Stimulated activated naive CD8-positive, alpha-beta T cell treated with anti-CD3 and anti-CD28 coated beads, Interleukin-15, Interleukin-2, amounts not matched to agents 100 U/mL and 50 U/mL, for 24 hours (primary cell): ENCODE results near the gene MRPL40.
"Not testable (repeated sequence)": the region's sequence is repeated elsewhere in the genome, so short reads cannot be mapped to it uniquely, and the experiment has no call there.

Experiments
- ATAC-seq: fragments of 150-1000 bp; cut with Tn5 transposase; one replicate; pipeline ENCODE4 v1.10.0; 2021
- DNase-seq: peaks from one replicate; pipeline ENCODE4 v3.0.0; 2021

The MRPL40 gene

DNA sequence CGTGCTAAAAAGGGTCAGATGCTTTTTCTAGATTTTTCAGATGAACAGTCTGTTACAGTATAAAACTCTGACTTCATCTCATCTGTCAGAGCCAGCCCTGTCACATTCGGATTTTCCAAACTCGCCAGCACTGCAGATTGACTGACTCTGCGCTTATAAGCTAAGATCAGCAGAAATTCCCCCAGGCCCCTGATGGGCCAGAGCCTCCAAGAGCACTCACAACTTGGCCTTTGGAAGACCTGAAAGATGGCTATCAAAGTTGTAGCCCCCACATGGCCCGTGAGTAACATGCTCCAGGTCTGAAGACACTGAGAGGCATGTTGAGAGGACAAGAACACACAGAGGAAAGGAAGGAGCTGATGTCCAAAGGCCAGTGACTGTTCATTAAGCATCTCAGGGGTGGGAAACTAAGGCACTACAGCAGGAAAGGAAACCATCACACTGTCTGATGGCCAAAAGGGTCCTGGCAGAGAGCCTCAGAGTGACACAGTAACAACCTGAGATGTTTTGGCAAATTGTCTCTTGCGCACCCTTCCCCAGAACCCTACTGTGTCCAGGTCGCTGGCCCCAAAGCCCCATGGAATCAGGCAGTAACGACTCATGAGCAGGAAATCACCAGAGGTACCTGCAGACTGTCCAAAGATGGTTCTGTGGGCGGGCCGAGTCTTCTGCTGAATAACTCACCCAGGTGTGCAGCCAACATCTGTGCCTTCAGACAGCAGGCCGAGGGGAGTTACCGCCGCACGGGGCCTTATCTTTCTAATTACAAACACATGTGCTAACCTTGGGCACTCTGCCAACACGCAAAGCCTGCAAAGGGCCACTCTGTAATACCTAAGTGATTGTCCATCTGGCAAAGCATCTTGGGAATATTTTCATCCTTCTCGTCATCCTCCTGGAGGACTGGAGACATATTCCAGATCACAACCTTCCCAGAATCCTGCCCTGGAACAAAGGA lies 24.4 kb upstream of the MRPL40 start:
- no peak for DNase-seq
- no peak for ATAC-seq

DNA sequence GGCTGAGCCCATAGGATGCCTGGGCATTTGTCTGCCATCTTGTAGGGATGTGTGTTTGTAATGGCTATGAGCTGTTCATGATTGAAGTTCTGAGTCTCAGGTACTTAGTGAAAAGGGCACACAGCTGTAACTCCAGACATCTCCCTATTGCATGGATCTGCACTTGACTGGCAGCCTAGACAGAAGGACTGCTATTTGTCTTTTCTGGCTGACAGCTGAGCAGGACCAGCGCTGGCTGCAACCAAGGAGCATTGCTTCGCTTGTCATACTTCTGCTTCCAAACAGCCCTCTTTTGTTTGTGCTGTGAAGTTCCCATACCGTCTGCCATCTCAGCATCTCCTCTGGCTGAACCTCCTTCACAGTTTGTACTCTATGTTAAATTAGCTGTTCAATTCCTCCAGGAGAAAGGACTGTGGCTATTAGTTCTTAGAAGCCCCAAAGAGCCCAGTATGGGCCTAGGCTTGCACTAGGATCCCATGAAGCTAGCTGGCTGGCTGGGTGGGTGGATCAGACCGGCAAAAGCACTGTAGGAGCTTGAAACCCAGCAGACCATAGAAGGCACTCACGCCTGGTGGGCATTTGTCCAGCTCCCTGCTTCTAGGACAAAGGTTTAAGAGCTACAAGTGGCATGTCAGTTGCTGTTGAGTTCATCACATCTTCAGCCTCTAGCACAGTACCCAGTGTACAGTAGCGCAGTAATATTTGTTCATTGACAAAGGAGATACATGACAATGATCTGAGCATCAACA lies 21.2 kb upstream of the MRPL40 start:
- DNase-seq (no peak), ATAC-seq (no peak)

DNA sequence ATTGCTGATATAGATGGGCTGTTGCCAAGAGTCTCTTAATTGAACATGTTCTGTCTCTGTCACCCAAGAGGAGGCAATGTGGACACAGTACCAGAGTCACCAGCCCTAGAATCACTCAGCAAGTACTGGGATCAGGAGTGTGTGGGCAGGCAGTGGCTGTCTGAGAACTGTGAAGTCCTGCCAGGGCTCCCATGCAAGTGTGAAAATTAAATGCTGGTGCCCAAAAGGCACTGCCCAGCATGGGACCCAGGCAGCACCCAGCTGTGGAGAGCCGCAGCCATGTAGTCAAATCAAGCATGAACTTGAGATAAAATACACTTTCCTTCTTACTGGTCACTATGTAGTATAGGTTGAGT lies 20.7 kb upstream of the MRPL40 start:
- DNase-seq (no peak), ATAC-seq (no peak)

DNA sequence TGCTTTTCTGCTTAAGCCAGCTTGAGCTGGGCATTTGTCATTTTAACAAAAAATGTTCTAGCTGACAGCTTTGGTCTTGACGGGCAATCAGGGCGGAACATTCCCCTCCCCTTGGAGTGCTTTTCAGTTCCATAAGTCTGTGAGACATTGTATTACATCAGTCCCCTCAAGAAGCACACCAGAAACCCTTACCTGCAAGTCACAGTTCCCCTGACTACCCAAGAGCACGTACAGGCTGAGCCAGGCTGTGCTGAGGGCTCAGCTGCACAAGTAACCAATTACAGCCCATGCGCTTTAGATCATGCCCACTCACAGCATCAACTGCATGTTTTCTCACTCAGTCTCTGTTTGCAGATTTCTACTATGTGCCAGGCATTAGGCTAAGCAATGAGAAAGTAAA lies 19.9 kb upstream of the MRPL40 start:
- DNase-seq (no peak), ATAC-seq (no peak)

DNA sequence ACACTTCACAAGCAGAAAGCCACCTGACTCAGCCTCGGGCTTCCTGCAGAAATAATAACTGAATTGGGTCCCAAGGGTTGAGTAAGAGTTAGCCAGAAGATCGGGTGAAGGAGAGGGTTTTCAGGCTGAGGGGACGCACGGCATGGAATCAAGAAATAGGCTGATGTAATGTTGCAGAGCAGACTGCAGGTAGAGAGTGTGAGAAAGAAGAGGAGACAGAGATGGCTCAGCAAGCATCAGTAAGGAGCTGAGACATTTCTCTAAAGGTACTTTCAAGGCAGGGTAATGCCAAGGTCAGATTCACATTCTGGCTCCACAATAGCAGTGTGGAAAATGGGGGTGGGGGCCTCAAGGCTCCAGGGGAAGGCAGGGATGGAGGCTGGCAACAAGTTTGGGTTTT lies 19.4 kb upstream of the MRPL40 start:
- DNase-seq = no peak
- ATAC-seq = no peak

DNA sequence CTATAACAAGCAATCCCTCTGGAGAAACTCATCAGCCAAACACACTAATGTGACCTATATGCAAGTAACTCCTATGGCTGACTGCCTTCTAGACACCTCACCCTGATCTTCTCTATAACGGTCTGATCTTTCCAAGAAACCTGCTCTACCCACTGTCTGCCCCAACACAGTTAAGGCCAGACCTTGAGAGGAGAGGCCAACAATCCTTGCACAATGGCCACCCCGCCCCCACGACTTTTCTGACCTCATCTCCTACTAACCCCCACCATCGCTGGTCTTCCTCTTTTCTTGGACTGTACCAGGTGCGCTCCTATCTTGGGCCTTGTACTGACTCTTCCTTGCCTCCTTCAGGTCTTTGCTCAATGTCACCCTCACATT lies 13.3 kb upstream of the MRPL40 start:
- no peak for DNase-seq
- no peak for ATAC-seq

DNA sequence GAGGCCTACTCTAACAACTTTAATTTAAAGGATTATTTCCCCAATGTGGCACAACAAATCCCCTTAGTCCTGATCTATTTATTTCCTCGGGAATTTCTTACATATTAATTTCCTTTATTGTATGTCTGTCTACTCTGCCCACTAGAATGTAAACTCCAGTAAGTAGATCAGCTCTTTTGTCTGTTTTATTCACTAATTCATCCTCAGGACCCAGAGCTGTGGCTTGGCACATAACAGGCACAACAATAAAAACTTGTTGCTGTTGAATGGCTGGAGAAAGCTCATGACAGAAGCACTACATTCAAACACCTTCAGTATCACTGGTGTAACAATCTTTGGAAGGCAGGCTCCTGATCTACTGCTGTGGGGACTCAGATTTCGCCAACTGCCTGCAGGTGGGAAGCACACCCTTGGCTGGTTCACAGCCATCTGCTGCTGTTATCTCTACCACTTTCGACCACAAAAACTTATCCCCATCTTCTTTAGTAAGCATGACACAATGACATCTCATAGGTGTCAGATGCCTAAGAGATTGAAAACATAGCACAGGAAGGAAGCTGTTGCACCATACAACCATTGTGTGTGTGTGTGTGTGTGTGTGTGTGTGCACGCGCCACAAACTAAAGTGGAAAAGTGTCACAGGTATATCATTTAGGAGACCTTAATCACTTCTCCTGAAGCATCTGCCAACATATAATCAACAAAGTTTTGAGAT lies 12.7 kb upstream of the MRPL40 start:
- ATAC-seq (peak; percentile 94), DNase-seq (peak; percentile 41)

DNA sequence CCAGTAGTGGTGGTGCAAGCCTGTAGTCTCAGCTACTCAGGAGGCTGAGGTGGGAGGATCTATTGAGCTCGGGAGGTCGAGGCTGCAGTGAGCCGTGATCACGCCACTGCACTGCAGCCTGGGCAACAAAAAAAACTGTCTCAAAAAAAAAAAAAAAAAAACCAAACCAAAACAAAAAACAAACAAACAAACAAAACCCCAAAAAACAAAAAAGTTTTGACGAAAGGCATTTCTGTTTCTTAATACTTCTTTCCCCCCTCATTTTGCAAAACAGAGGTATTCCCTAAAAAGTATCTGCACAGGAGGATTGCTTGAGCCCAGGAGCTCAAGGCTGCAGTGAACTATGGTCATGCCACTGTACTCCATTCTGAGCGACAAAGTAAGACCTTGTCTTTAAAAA lies 12.0 kb upstream of the MRPL40 start:
- ATAC-seq = no peak
- DNase-seq = no peak

DNA sequence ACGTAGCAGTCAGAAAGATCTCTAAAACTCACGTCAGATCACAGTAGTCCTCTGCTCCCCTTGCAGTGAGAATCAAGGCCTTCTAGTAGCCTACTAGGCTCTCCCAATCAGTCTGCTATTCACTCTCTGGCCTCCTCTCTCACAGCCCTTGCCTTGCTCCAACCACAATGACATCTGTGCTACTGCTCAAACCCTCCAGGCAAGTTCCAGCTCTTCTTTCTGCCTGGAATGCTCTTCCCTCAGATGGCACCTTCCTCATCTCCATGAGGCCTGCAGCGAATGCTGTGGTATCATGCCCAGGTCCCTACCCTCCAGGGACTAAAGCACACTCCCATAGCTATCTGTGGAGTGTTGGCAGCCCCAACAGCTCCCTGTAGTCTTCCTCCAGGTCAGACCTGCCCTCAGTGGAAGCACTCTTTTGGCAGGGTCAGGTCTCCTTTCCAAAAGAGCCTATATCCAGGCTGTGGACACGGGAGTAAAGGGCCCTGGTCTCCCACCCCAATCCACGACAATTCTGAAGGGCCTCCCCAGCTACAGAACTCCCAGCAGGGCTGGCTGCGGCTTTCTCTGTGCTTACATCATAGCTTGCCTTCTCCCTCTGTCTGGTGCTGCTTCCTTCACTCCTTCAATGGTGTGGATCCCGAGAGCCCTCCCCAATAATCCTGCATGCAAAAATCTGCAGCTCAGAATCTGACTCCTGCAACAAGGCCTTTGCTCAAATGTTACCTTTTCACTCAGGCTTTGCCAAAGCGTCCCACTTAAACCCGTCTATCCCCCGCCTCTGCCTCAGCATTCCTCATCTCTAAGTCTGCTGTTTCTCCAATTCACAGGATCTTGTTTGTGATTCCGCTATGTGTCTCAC lies 9.7 kb upstream of the MRPL40 start:
- ATAC-seq (no peak), DNase-seq (no peak)

DNA sequence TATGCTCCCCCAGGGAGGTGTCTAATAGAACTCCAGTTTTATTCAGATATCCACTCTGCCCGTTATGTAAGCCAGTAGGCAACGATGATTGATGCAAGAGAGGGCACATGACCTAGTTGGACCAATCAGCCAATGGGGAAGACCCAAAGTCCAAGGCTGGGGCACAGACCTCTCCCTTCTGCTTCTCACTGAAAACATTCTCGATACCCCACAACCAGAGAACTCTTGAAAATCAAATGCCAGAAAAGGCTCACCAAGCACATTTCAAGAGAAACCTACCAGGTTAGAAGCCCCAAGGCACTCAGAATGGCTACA lies 8.2 kb upstream of the MRPL40 start:
- ATAC-seq (no peak), DNase-seq (no peak)

DNA sequence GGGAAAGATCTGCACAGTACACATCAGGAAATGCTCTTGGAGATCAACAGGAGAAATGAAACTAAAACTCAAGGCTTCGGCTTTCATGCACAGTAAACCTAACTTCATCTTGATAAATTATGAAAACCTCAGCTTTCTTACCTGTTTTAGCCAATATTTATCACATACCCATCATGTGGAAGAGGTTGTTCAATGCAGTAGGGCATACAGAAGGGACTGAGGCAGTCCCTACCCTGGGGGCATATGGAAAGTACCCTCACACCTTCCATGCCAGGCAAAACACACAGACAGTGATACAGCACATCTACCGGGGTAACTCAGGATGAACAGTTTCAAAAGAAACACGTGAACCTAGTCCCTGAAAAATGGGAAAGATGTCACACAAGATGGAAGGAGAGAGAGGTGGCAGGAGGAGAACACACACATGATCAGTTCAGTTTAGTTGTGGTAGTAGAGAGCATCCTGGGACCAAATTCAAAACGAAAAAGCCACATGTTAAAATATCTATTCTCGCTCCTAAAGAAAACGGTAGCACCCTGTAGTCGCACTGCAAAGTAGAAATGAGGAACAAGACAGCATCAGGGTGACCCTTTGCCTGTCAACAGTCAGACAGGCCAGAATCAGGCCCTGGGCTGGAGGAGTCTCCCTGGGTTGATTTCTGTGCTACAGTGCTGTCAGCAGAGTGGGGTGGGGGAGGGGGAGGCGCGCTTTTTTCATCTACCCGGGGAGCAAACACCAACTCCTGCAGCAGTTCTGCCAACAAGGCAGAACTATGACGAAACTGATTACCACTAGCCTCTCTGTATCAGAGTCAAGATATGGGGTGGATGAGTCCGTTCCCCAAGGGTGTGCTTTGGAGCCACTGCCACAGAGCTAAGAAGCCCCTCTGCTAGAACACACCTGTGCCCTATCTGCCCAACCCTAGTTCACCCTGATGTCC lies 2.1 kb upstream of the MRPL40 start:
- DNase-seq (peak; percentile 50), ATAC-seq (no peak)

DNA sequence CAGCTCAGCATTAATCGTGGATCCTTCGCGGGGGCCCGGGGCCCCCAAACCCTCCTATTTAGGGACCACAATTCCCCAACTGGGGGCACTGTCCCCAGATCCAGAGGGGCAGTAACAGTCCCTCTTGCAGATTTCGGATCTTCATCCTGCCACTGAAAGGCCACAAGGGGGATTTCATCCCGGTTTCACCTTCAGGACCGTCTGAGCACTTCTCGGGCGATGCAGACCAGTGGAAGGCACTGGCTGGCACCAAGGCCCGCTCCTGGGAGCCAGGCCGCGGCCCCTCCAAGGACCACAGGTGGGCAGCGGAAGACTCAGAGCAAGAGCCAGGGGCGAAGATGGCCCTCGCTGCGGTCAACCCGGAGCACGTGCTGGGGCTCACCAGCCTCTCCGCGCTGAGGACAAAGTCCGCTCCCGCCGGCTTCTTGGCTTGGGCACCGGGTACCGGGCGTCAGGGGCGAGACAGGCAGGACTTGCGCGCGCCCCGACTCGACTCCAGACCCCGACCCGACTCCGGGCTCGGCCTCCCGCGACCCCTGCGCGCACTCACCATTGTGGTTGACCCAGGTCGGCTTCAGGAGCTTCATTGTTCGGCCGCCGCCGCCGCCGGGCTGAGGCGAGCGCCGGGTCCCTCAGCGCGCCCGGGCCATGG lies 1.3 kb upstream of the MRPL40 start:
- DNase-seq (peak; percentile 51), ATAC-seq (no peak)

DNA sequence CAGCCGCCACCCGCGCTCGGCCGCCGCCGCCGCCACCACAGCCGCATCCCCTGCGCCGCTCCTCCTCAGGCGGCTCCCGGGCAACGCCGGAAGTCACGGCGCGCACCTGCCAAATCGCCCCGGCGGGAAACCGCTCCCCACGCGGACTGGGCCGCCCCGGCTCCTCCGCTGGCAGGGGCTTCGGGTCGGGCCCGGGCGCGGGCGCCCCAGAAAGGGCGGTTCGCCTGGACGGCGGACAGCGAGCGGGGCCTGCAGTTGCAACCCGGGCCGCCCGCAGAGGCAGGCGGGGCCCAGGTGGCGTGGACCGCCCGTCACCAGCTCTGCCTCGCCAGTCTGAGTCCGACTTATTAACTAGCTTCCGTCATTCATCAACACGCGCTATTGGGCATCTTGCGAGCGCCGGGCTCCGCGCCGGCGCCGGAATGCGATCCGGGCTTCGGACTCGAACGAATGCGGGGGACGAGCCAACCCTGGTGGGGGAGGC lies 654 bp upstream of the MRPL40 start, which contains the start of gene HIRA:
HIRA (minus strand) TSS at position 85 of the 484 bp plus-strand sequence. CDS start 257 bp downstream, outside the sequence.
- peak; percentile 60 for ATAC-seq
- DNase-seq = peak; percentile 91

DNA sequence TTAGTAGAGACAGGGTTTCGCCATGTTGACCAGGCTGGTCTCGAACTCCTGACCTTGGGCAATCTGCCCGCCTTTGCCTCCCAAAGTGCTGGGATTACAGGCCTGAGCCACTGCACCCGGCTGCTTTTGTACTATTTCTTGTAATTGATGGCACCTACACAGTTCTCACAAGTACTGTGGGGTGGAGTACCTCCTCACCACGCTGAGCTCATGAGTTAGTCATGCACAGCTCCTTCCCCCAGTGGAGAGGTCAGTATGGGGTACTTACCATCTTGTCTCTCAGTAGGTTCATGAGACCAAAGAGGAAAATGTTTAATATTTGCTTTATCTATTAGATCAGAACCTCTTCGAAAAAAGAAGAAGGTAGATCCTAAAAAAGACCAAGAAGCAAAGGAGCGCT lies 2.1 kb downstream of the MRPL40 start:
- DNase-seq (no peak), ATAC-seq (no peak)

DNA sequence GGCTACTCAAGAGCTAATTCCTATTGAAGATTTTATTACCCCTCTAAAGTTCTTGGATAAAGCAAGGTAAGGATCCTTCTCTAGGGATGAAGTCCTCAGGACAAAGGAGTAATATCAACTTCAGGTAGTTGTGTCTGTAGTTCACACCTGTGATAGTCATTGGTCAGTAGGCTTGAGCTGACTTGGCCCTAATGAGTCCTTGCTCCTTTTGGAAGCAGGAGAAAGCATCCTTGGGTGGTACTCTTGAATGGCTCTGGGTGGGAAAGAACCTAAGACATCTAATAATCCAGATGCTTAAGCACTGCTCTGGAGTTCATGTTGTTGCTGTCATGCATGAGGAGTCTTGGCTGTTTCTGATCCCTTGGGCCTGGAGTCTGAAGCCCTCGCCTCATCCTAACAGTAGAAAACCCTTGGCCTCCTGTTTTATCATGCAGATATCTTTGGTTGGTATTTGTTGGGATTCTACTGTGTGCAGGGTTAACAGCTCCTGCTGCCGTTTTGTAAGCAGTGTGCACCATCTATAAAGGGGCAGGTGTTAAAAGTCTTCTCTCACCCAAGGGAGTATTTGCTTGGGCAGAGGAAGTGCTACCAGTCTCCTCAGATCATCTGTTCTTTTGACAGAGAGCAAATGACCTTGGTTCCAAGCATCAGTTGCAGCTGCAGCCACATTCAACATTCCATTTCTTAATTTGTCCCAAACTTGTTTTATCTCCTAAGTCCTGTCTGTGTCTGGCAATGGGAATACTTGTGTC lies 2.7 kb downstream of the MRPL40 start:
- DNase-seq (no peak), ATAC-seq (no peak)

DNA sequence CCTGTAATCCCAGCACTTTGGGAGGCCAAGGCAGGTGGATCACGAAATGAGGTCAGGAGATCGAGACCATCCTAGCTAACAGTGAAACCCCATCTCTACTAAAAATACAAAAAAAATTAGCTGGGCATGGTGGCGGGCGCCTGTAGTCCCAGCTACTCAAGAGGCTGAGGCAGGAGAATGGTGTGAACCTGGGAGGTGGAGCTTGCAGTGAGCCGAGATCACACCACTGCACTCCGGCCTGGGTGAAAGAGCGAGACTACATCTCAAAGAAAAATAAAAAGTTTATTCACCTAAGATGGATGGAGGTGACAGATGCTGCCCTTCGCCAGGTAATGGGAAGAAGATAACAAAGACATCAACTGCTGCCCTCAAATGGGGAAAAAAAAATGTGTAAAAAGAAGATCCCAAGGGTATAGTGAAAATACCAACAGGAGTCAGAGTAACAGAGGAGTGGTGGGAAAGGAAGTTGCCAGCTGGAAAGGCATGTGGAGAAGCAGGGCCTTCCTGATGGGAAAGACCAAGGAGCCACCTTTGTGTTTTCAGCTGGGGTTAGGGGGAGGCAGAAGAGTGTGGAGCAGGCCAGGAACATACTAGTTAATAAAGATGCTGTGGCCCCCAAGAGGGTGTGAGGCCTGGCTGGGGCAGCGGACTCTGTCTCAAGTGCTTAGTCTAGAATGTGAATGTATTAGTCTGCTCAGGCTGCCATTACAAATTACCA lies 4.3 kb downstream of the MRPL40 start:
- not testable (repeated sequence) for DNase-seq, ATAC-seq

DNA sequence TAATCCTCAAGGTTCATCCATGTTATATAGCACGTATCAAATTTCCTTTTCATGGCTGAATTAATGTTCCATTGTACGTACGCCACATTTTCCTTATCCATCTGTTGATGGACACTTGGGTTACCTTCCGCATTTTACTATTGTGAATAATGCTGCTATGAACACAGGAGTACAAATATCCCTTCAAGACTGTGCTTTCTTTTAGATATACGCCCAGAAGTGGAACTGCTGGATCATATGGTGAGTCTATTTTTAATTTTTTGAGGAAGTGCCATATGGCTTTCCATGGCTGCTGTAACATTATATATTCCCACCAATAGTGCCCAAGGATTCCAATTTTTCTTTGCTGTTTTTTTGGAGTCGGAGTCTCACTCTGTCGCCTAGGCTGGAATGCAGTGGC lies 6.0 kb downstream of the MRPL40 start:
- DNase-seq (no peak), ATAC-seq (no peak)

DNA sequence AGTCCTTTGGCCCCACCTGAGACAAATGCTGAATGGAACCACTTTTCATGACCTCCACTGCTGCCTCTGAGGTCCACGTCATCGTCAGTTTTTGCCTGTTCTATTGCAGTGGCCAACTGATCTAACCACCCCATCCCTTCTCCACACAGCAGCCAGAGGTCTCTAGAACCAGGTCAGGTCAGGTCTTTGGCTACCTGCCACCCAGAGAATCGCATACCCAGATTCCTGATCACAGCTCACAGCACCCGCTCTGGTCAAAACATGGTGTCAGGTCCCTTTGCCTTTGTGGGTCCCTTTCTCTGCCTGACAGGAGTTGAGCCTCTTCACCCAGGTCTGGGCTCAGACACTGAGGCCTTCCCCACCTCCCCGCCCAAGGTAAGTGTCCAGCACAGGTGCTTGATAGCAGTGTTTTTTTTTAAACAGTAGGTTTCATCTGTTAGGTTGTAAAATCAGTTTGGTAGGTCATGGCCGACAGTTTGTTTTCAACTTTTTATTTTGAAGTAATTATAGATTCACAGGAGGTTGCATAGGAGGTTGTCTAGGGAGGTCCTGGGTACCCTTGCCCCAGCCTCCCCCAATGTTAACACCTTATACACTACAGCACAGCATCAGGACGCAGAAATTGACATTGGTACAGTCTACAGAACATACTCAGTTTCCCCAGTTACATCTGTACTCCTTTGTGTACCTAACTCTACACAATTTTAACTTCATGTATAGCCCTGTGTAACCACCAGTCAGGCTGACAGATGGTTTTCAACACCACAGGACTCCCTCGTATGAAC lies 8.3 kb downstream of the MRPL40 start:
- DNase-seq = no peak
- ATAC-seq = no peak
